ENCODE results near the gene GASK1A.

GRCh38 chr3:43077261-43077660, 98.2 kb downstream of the GASK1A start:
- TF ChIP-seq, protein P1, sequence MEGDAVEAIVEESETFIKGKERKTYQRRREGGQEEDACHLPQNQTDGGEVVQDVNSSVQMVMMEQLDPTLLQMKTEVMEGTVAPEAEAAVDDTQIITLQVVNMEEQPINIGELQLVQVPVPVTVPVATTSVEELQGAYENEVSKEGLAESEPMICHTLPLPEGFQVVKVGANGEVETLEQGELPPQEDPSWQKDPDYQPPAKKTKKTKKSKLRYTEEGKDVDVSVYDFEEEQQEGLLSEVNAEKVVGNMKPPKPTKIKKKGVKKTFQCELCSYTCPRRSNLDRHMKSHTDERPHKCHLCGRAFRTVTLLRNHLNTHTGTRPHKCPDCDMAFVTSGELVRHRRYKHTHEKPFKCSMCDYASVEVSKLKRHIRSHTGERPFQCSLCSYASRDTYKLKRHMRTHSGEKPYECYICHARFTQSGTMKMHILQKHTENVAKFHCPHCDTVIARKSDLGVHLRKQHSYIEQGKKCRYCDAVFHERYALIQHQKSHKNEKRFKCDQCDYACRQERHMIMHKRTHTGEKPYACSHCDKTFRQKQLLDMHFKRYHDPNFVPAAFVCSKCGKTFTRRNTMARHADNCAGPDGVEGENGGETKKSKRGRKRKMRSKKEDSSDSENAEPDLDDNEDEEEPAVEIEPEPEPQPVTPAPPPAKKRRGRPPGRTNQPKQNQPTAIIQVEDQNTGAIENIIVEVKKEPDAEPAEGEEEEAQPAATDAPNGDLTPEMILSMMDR (IDR thresholded peaks at IDR 0.05) = no peak
- TF ChIP-seq POLR2A (IDR thresholded peaks at IDR 0.05) = no peak

All from body of pancreas (tissue), 4 donors.